ENCODE data around the gene IQCH.

GRCh38 chr15:67520321-67521028 lies 265.9 kb downstream of the IQCH start:
- TF ChIP-seq ZNF423 (CRISPR knock-in tag; IDR thresholded peaks at IDR 0.05) (no peak), CTCF (IDR thresholded peaks at IDR 0.05) (no peak), USF2 (CRISPR knock-in tag; IDR thresholded peaks at IDR 0.05) (no peak), CREM (CRISPR knock-in tag; IDR thresholded peaks at IDR 0.05) (no peak), ZBTB21 (CRISPR knock-in tag; IDR thresholded peaks at IDR 0.05; ENCODE audit: borderline replicate concordance) (no peak), JUN (CRISPR knock-in tag; IDR thresholded peaks at IDR 0.05) (no peak), FOXP4 (CRISPR knock-in tag; IDR thresholded peaks at IDR 0.05) (no peak), KAT7 (CRISPR knock-in tag; IDR thresholded peaks at IDR 0.05; ENCODE audit: borderline replicate concordance) (no peak), HMGXB4 (CRISPR knock-in tag; IDR thresholded peaks at IDR 0.05) (no peak), E2F1 (CRISPR knock-in tag; IDR thresholded peaks at IDR 0.05) (no peak), ZNF138 (CRISPR knock-in tag; conservative IDR thresholded peaks at IDR 0.05) (no peak), ATF3 (CRISPR knock-in tag; conservative IDR thresholded peaks at IDR 0.05) (no peak)
